ENCODE measurements around the gene TVP23A. TPM values are rescaled to one million over a fixed set of nuclear protein-coding genes. Genes with fewer than 3 reads are reported as not detected.

TVP23A gene
- total RNA-seq, 1 experiment from 2014 or later = not detected

- H3K79me2 ChIP-seq (ENCODE audit: low read length) = no peaks in the 10 kb centered on the region
- no peaks in the 10 kb centered on the region for H3K36me3 ChIP-seq (ENCODE audit: low read depth, low read length)
- H3K9me3 ChIP-seq (ENCODE audit: low read length) = no peaks in the 10 kb centered on the region
- DNase-seq = no peak
- no peak overlapping the region for H3K9ac ChIP-seq (ENCODE audit: low read length)
- BruUV-seq (replicated peaks) = no TSS peak
- TF ChIP-seq CTCF (conservative IDR thresholded peaks at IDR 0.05; ENCODE audit: low read depth, low read length) (no peak), EZH2phosphoT487 (IDR thresholded peaks at IDR 0.05; ENCODE audit: borderline replicate concordance, low read length) (no peak), EZH2 (IDR thresholded peaks at IDR 0.05; ENCODE audit: low read length, unreplicated experiment) (no peak)
- H4K20me1 ChIP-seq (ENCODE audit: low read length) = no peaks in the 10 kb centered on the region
- no peaks in the 10 kb centered on the region for H3K27me3 ChIP-seq (ENCODE audit: low read length)
- no peak for ATAC-seq
- H2AFZ ChIP-seq (ENCODE audit: low read length) = no peak overlapping the region
- no peaks in the 10 kb centered on the region for H3F3A ChIP-seq (ENCODE audit: low read length, unreplicated experiment)
- peaks cover 16% of the 10 kb centered on the region for H3K4me1 ChIP-seq (ENCODE audit: insufficient read depth, low read length)
- H3K4me3 ChIP-seq (ENCODE audit: low read length) = no peak overlapping the region
- H3K9me2 ChIP-seq (replicated peaks; ENCODE audit: low read length) = no peaks in the 10 kb centered on the region
- no peak overlapping the region for H3K4me2 ChIP-seq (ENCODE audit: low read length)
- CTCF ChIA-PET = no interaction called here
- POLR2A ChIA-PET (ENCODE audit: unreplicated experiment) = no interaction called here
- intact Hi-C loops (cut with micrococcal nuclease) = no loop called here
- H3K27ac ChIP-seq (ENCODE audit: low read length) = no peak overlapping the region
Measured at GRCh38 chr16:10752843-10753523, 65.6 kb downstream of the TVP23A start.

- H3K36me3 ChIP-seq (ENCODE audit: low read depth, low read length) = no peaks in the 10 kb centered on the region
- H3K27ac ChIP-seq (ENCODE audit: low read length) = no peak overlapping the region
- H3K9ac ChIP-seq (ENCODE audit: low read length) = no peak overlapping the region
- intact Hi-C loops (cut with micrococcal nuclease) = no loop called here
- peaks cover 16% of the 10 kb centered on the region for H3K4me1 ChIP-seq (ENCODE audit: insufficient read depth, low read length)
- ChIA-PET POLR2A (ENCODE audit: unreplicated experiment) (no interaction called here), CTCF (no interaction called here)
- BruUV-seq (replicated peaks) = no TSS peak
- TF ChIP-seq EZH2phosphoT487 (IDR thresholded peaks at IDR 0.05; ENCODE audit: borderline replicate concordance, low read length) = no peak
- TF ChIP-seq CTCF (conservative IDR thresholded peaks at IDR 0.05; ENCODE audit: low read depth, low read length) = no peak
- TF ChIP-seq EZH2 (IDR thresholded peaks at IDR 0.05; ENCODE audit: low read length, unreplicated experiment) = no peak
- DNase-seq (no peak), ATAC-seq (no peak)
- no peak overlapping the region for H3K4me2 ChIP-seq (ENCODE audit: low read length)
- H3K9me3 ChIP-seq (ENCODE audit: low read length) = no peaks in the 10 kb centered on the region
- H3F3A ChIP-seq (ENCODE audit: low read length, unreplicated experiment) = no peaks in the 10 kb centered on the region
- no peaks in the 10 kb centered on the region for H3K27me3 ChIP-seq (ENCODE audit: low read length)
- no peaks in the 10 kb centered on the region for H3K9me2 ChIP-seq (replicated peaks; ENCODE audit: low read length)
- H2AFZ ChIP-seq (ENCODE audit: low read length) = no peak overlapping the region
- H4K20me1 ChIP-seq (ENCODE audit: low read length) = no peaks in the 10 kb centered on the region
- H3K4me3 ChIP-seq (ENCODE audit: low read length) = no peak overlapping the region
- H3K79me2 ChIP-seq (ENCODE audit: low read length) = no peaks in the 10 kb centered on the region
Measured at GRCh38 chr16:10751291-10751697, 67.3 kb downstream of the TVP23A start.

GRCh38 chr16:10750793-10751192 is 67.8 kb downstream of the TVP23A start:
- no peak for ATAC-seq
- Histone ChIP-seq H2AFZ (ENCODE audit: low read length) (no peak overlapping the region), H3K79me2 (ENCODE audit: low read length) (no peaks in the 10 kb centered on the region), H3K9me3 (ENCODE audit: low read length) (no peaks in the 10 kb centered on the region), H3K27ac (ENCODE audit: low read length) (no peak overlapping the region), H3K4me2 (ENCODE audit: low read length) (no peak overlapping the region), H3K27me3 (ENCODE audit: low read length) (no peaks in the 10 kb centered on the region), H3F3A (ENCODE audit: low read length, unreplicated experiment) (no peaks in the 10 kb centered on the region), H3K9me2 (replicated peaks; ENCODE audit: low read length) (no peaks in the 10 kb centered on the region), H4K20me1 (ENCODE audit: low read length) (no peaks in the 10 kb centered on the region), H3K9ac (ENCODE audit: low read length) (no peak overlapping the region), H3K4me1 (ENCODE audit: insufficient read depth, low read length) (peaks cover 14% of the 10 kb centered on the region), H3K4me3 (ENCODE audit: low read length) (no peak overlapping the region), H3K36me3 (ENCODE audit: low read depth, low read length) (no peaks in the 10 kb centered on the region)
- TF ChIP-seq CTCF (conservative IDR thresholded peaks at IDR 0.05; ENCODE audit: low read depth, low read length) (no peak), EZH2 (IDR thresholded peaks at IDR 0.05; ENCODE audit: low read length, unreplicated experiment) (no peak), EZH2phosphoT487 (IDR thresholded peaks at IDR 0.05; ENCODE audit: borderline replicate concordance, low read length) (no peak)
- ChIA-PET CTCF (no interaction called here), POLR2A (ENCODE audit: unreplicated experiment) (no interaction called here)
- no TSS peak for BruUV-seq (replicated peaks)
- no peak for DNase-seq
- intact Hi-C loops (cut with micrococcal nuclease) = no loop called here

Measured in PC-3 (cell line).